GM21528 (cell line): Measurements from ENCODE around the gene BLMH.

Experiments
- ATAC-seq: cut with Tn5 transposase; IDR thresholded peaks from one replicate; pipeline ENCODE4 v1.9.1; 2021; ENCODE audit warnings: mild to moderate bottlenecking, moderate library complexity; ENCODE audit not compliant: unreplicated experiment, low FRiP score

Gene BLMH

GRCh38 chr17:30254150-30254549 lies 37.6 kb downstream of the BLMH start:
- no peak for ATAC-seq

DNA sequence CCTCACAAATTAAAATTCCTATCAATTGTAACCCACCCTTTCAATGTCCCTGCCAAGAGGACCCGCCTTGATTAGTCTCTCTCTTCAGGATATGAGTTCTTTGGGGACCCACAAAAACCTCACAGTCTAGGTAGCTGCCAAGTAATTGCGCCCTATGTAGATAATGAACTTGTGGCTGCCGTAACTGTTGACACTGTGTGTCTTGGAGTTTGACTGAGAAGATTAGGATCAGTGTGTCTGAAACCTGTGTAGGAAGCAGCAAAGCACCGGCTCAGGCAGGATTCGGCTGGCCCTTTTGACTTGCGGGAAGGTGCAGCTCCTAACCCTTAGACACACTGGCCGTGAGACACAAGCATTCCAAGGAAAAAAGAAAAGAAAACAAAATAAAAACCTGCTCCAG lies 38.4 kb downstream of the BLMH start:
- ATAC-seq = no peak

GRCh38 chr17:30251931-30252330 lies 39.8 kb downstream of the BLMH start:
- no peak for ATAC-seq

- ATAC-seq = no peak
Measured at GRCh38 chr17:30249460-30249859, 42.3 kb downstream of the BLMH start.

- ATAC-seq = no peak
Measured at GRCh38 chr17:30248786-30249185, 43.0 kb downstream of the BLMH start.

DNA sequence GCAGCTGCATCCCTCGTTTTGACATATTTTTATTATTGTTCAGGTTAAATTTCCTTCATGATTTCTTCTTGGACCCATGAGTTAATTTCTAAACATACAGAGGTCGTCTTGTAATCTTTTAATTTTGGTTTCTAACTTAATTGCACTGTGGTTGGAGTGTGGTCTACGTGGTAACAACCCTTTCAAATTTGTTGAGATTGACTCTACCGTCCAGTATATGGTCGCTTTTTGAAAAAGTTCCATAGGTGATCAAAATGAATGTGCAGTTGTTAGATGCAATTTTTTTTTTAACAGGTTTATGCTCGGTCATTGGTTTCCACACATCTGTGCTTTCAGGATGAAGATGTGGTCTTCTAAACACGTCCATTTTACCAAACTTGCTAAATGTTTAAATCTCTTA lies 45.3 kb downstream of the BLMH start:
- no peak for ATAC-seq

- no peak for ATAC-seq
Measured at GRCh38 chr17:30244853-30245385, 46.8 kb downstream of the BLMH start.

DNA sequence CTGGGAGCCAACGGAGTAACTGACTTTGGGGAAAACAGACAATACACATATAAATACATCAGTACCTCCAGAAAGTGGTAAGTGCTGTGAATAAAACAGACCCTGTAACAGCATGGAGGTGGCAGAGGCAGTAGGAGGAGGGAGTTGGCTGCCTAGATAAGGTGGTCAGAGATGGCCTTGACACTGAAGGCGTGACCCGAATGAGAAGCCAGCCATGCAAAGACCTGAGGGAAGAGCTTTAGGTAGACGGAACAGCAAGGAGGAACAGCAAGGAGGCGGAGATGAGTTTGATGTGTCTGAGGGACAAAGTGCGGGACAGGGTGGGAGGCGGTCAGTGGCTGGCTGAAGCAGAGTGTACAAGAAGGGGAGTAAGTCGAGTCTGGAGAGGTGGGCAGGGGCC lies 48.2 kb downstream of the BLMH start:
- no peak for ATAC-seq

DNA sequence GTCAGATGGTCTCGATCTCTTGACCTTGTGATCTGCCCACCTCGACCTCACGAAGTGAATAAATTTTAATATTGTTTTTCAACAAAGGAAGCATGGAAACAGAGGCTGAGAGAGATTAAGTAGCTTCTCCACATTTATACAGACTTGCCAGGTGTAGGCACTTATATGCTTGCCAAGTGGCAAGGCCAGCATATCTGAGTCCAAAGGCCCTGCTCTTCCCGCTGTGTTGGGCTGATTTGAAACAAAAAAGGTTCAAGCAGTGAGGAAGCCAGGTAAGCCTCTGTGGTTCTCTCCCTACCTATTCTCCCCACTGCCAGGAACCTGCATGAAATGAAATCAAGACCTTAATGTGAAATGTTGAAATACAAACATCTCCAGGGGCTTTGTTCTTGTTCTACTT lies 48.7 kb downstream of the BLMH start:
- ATAC-seq = no peak

- no peak for ATAC-seq
Measured at GRCh38 chr17:30241051-30241450, 50.7 kb downstream of the BLMH start.

GRCh38 chr17:30240177-30240576 lies 51.6 kb downstream of the BLMH start:
- no peak for ATAC-seq

- no peak for ATAC-seq
Measured at GRCh38 chr17:30239089-30239462, 52.7 kb downstream of the BLMH start.

GRCh38 chr17:30238387-30239088 lies 53.2 kb downstream of the BLMH start:
- no peak for ATAC-seq

DNA sequence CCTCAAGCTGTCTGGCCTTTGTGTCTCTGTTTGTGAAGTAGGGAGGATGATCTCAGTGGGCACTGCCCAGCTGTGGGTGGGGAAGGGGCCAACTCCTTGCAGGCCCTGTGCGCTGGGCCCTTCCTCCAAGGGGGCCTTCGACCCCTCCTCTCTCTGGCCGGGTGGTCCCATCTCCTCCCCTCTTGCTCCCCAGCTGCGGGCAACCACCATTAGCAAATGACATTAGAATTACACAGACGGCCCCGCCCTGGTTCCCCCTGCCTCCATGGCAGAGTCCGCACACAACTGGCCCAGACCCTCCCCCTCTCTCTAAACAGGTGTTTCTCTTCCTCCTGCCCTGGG lies 53.8 kb downstream of the BLMH start:
- no peak for ATAC-seq

DNA sequence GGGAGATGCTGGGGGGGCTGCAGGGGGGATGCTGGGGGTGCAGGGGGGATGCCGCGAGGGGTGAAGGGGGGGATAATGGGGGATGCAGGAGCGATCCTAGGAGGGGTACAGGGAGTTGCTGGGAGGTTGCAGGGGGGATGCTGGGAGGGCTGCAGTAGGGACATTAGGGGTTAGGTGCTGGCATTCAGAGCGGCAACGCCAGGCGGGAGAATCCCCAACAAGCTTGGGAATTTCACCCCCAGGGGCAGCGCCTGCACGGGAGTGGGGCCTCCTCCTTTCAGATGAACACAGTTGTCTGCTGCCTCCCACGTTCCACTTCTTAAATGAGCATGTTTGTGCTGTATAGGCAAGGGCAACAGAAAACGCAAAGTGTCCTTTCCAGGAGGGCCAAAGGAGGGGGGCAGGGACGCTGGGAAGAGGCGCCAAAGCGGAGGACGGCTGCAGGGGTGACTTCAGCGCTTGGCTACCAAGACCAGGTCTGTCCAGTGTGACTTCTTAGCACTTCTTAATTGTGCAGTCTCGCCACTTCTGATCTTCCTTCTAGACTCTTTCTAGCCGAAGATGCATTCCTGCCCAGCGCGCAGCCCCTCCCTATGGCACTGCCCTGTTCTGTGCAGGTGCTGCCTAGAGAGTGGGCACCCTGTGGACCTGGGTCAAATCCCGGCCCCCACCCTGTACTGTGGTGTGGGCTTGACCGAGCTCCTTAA lies 54.3 kb downstream of the BLMH start:
- ATAC-seq = no peak

DNA sequence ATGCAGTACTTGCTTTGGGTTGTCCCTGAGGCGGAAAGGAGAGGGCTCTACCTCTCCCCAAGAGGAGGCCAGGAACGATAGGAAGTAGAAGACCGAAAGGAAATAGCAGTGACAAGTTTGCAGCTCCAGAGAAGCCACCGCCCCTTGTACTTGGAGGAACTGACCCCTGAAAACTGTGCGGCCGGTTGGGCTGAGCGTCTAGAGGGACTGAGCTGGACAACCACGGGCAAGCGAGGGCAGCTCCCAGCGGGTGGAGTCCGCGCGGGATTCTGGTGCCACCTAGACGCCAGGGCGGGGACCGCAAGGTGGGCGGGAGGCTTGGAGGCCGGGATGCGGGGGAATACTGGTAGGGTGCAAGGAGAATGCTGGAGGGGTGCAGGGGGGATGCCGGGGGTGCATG lies 55.0 kb downstream of the BLMH start:
- no peak for ATAC-seq

DNA sequence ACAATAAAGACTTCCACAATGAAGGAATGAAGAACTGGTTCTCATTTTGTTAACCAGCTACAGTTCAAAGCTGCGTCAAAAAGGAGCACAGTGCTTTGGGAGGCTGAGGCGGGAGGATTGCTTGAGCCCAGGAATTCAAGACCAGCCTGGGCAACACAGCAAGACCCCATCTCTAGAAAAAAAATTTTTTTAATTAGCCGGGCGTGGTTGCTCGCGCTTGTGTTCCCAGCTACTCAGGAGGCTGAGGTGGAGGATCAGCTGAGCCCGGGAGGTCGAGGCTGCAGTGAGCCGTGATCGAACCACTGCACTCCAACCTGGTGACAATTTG lies 55.5 kb downstream of the BLMH start:
- ATAC-seq = no peak

DNA sequence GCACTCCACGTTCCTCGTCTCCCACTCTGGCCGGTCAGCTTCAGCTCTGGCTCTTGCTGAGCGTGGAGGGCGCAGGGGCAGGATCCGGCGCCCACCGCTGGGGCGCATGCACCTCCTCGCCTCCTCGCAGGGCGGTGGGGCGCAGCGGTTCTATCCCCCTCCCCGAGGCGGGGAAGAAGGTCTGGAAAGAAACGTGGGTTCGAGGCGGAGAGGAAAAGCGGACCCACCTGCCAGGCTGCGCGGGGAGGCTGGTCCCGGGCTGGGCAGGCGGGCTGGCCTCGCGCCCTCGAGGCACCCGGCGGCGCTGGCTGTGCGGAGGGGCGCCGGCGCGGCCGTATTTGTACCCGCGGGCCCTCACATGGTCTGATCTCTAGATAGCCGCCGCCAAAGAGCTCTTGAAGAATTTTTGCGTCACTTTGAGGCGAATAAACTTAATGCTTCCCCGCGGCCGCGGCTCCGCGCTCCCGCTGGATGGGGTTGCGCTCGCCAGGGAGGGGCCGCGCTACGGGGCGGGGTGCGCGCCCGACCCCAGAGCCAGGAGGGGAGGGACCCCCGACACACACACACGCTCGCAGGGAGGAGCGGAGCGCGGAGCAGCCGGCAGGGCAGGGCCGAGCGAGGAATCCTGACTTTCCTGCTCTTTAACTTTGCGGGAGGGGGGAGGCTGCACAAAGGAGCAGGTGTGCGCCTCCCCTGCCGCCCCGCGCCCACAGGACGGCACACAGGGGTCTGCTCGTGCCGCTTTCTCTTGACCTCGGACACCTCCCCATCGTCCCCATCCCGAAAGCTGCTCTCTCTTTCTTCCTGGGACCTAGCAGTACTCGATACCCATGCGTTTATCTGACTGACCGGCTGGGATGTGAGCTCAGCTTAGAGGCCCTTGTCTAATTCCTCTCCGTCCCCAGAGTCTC lies 56.1 kb downstream of the BLMH start, which contains the start of gene SLC6A4:
Gene SLC6A4 (minus strand): TSS at position 312 of the 911 bp plus-strand sequence. CDS start 13,739 bp downstream, outside the sequence.
- no peak for ATAC-seq

DNA sequence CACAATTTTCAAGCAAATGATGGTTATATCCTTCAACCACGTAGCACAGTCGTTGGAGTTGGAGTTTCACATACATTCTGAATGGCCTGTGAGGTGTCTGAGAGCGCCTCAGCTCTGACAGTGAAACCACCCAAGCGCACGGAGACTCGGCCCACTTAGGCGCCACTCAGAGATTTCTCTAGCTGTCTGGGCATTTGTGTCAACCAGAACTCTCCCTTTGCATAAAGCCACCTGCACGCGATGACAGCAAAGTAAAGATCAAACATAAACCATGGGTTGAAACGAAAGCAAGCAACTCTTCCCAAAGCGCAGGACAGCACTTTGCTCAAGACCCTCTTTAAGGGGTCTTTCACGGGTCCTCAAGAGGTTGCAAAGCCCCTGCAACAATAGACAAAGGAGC lies 56.8 kb downstream of the BLMH start:
- no peak for ATAC-seq

DNA sequence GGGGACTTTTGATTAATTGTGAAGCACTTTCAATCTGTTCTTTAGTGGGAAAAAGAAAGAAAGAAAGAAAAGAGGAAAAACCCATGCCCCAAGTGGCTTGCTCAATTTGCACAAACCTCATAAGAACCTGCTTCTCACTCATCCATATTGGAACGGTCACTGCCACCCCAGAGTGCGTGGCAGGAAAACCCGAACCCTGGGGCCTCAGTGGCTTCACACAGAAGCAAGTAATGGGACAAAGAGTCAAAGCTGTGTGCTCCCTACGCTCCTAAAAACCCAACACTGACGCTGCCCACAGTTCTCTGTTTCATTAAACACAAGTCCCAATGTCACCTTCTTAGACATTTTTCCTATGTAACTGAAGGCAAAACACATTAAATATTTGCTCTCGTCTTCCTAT lies 57.4 kb downstream of the BLMH start:
- ATAC-seq = no peak

DNA sequence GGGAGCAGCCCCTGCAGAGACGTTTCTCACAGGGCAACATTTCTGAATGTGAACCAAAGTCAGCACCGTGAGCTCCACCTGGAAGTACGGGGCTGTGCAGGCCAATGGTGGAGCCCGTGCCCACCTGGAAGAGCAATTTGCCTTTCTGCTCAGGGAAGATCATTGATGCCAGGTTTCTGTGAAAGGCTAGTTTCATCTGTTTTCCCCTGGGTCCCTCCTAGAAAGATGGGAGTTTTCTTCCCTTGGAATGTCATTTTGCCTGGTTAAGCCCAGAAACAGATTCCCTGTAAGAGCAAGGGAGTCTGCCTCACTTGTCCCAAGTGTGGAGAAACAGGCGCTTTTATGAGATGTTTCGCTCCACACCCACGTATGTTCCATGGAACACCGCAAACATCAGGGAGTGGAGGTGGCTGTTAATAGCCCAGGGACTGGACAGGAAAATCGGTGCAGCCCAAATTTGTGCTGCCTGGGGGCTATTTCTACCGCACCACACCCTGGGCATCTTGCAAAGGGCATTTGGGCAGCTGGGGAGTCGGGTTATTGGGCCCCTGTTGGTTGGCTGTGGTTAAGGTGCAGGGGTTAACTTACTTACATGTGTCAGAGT lies 58.8 kb downstream of the BLMH start:
- ATAC-seq = no peak
